ENCODE data around the gene NRF1.

DNA sequence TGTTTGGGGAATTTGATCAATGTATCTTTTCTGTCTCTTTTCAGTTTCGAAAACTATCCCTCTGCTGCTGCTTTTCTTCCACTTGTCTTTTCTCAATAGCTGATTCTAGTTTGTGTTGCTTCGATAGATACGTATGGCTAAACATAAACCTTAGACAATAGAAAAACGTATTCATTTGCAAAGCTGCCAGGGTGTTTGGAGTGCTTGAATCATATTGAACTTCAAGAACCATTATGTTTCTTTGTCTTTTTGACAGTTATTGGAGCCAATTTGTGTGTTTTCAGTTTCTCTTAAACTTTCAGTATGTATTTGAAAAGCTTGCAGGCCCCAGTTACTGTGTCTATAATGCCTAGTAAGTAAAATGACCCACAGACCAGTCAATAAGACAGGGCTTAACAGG lies 25.1 kb downstream of the NRF1 start:
- TF ChIP-seq, protein P1, sequence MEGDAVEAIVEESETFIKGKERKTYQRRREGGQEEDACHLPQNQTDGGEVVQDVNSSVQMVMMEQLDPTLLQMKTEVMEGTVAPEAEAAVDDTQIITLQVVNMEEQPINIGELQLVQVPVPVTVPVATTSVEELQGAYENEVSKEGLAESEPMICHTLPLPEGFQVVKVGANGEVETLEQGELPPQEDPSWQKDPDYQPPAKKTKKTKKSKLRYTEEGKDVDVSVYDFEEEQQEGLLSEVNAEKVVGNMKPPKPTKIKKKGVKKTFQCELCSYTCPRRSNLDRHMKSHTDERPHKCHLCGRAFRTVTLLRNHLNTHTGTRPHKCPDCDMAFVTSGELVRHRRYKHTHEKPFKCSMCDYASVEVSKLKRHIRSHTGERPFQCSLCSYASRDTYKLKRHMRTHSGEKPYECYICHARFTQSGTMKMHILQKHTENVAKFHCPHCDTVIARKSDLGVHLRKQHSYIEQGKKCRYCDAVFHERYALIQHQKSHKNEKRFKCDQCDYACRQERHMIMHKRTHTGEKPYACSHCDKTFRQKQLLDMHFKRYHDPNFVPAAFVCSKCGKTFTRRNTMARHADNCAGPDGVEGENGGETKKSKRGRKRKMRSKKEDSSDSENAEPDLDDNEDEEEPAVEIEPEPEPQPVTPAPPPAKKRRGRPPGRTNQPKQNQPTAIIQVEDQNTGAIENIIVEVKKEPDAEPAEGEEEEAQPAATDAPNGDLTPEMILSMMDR (IDR thresholded peaks at IDR 0.05; ENCODE audit: low read length): no peak
- TF ChIP-seq EZH2 (optimal IDR thresholded peaks at IDR 0.05; ENCODE audit: low read depth, low read length) (no peak), EZH2phosphoT487 (IDR thresholded peaks at IDR 0.05; ENCODE audit: low read length) (no peak)
